Liver (tissue), 9 donors: ENCODE measurements around the gene MOCS2. TPM values are rescaled to one million over a fixed set of nuclear protein-coding genes. Genes with fewer than 3 reads are reported as not detected.

Experiments used
- DNase-seq: peaks from one replicate; pipeline ENCODE4 v3.0.0-alpha.2; 2017; ENCODE audit warnings: low spot score
- H3K27ac ChIP-seq, 2 donors: one replicate each; pipeline ENCODE4 v1.7.0; 2013; ENCODE audit warnings: inconsistent platforms in 2 of 2, low read length in 2 of 2, control low read depth in 1 of 2, low read depth in 1 of 2, mild to moderate bottlenecking in 1 of 2
- H3K27me3 ChIP-seq, 4 donors: one replicate each; pipeline versions ENCODE4 v1.6.1 to v1.7.0; 2013; ENCODE audit warnings: low read length in 3 of 4, inconsistent platforms in 1 of 4, mild to moderate bottlenecking in 1 of 4, moderate library complexity in 1 of 4; ENCODE audit not compliant: control insufficient read depth in 4 of 4, insufficient read depth in 4 of 4
- H3K36me3 ChIP-seq, 4 donors: one replicate each; pipeline versions ENCODE4 v1.6.1 to v1.7.0; 2013; ENCODE audit warnings: low read length in 3 of 4, mild to moderate bottlenecking in 3 of 4, low read depth in 1 of 4, moderate library complexity in 1 of 4; ENCODE audit not compliant: control insufficient read depth in 4 of 4, insufficient read depth in 3 of 4
- H3K4me1 ChIP-seq, 4 donors: one replicate each; pipeline versions ENCODE4 v1.6.1 to v1.7.0; 2013; ENCODE audit warnings: low read length in 3 of 4, mild to moderate bottlenecking in 3 of 4, moderate library complexity in 1 of 4; ENCODE audit not compliant: control insufficient read depth in 4 of 4, insufficient read depth in 4 of 4
- H3K4me3 ChIP-seq, 3 donors: one replicate each; pipeline versions ENCODE4 v1.6.1 to v1.7.0; 2013; ENCODE audit warnings: low read length in 3 of 3, control low read depth in 1 of 3, low read depth in 1 of 3, mild to moderate bottlenecking in 1 of 3
- H3K9ac ChIP-seq, 2 donors: one replicate each; pipeline ENCODE4 v1.7.0; 2013; ENCODE audit warnings: low read length in 2 of 2, mild to moderate bottlenecking in 2 of 2, moderate library complexity in 2 of 2, control low read depth in 1 of 2, low read depth in 1 of 2
- H3K9me3 ChIP-seq, 4 donors: one replicate each; pipeline versions ENCODE4 v1.6.1 to v1.7.0; 2013; ENCODE audit warnings: low read length in 3 of 4; ENCODE audit not compliant: control insufficient read depth in 4 of 4
- EGR1 ChIP-seq, 2 donors: IDR thresholded peaks; 2 replicates each; pipeline ENCODE4 v1.6.1; 2016 to 2018; ENCODE audit warnings: antibody characterized with exemption in 2 of 2, low read depth in 2 of 2
- FOXA1 ChIP-seq: IDR thresholded peaks from 2 replicates; pipeline ENCODE4 v1.6.1; 2016; ENCODE audit warnings: antibody characterized with exemption
- FOXA2 ChIP-seq: IDR thresholded peaks from 2 replicates; pipeline ENCODE4 v1.6.1; 2016; ENCODE audit warnings: antibody characterized with exemption
- GABPA ChIP-seq, 2 donors: IDR thresholded peaks in 1 of 2; conservative IDR thresholded peaks in 1 of 2; 2 replicates each; pipeline ENCODE4 v1.6.1; 2016; ENCODE audit warnings: antibody characterized with exemption in 2 of 2, mild to moderate bottlenecking in 1 of 2, moderate library complexity in 1 of 2
- HNF4A ChIP-seq, 2 donors: conservative IDR thresholded peaks; 2 replicates each; pipeline ENCODE4 v1.6.1; 2016; ENCODE audit warnings: antibody characterized with exemption in 2 of 2, mild to moderate bottlenecking in 2 of 2
- HNF4G ChIP-seq: IDR thresholded peaks from 2 replicates; pipeline ENCODE4 v1.6.1; 2016; ENCODE audit warnings: antibody characterized with exemption
- JUND ChIP-seq, 2 donors: IDR thresholded peaks; 2 replicates each; pipeline ENCODE4 v1.6.1; 2016; ENCODE audit warnings: antibody characterized with exemption in 2 of 2
- NR2F2 ChIP-seq: IDR thresholded peaks from 2 replicates; pipeline ENCODE4 v1.6.1; 2016; ENCODE audit warnings: antibody characterized with exemption
- RAD21 ChIP-seq, 2 donors: IDR thresholded peaks; 2 replicates each; pipeline ENCODE4 v1.6.1; 2016; ENCODE audit warnings: antibody characterized with exemption in 2 of 2, mild to moderate bottlenecking in 2 of 2
- RXRA ChIP-seq, 2 donors: IDR thresholded peaks; 2 replicates each; pipeline ENCODE4 v1.6.1; 2017 to 2018; ENCODE audit warnings: antibody characterized with exemption in 2 of 2, mild to moderate bottlenecking in 1 of 2
- SP1 ChIP-seq: IDR thresholded peaks from 2 replicates; pipeline ENCODE4 v1.6.1; 2018; ENCODE audit warnings: antibody characterized with exemption, mild to moderate bottlenecking
- TAF1 ChIP-seq: conservative IDR thresholded peaks from 2 replicates; pipeline ENCODE4 v1.6.1; 2016; ENCODE audit warnings: antibody characterized with exemption, mild to moderate bottlenecking
- YY1 ChIP-seq: IDR thresholded peaks from 2 replicates; pipeline ENCODE4 v1.6.1; 2016; ENCODE audit warnings: antibody characterized with exemption, mild to moderate bottlenecking
- WGBS: extraction: QIAGEN DNeasy Blood & Tissue Kit; methylation state at CpG from one replicate; pipeline ENCODE4 v1.1.7; 2013; 5-methylcytosine and 5-hydroxymethylcytosine counted together
- polyA plus RNA-seq, 2 donors: library from polyadenylated mRNA; stranded (reverse) in 1 of 2; unstranded in 1 of 2; fragments of 200-250 nt in 1 of 2; fragments of >200 nt in 1 of 2; fragmentation: Nextera tagmentation in 1 of 2; extraction: Ambion mirVana in 1 of 2; gene quantifications; one replicate each; pipeline versions ENCODE4 v1.2.1 to v1.2.3, GENCODE V29; 2013 to 2015
- total RNA-seq, 2 donors: library from RNA; depleted of rRNA; stranded (reverse); fragments of >200 nt; gene quantifications; one replicate each; pipeline ENCODE4 v1.2.3, GENCODE V29; 2014
- TF ChIP-seq, protein P1 (sequence below): fragments of 150-350 bp; IDR thresholded peaks from 2 replicates; pipeline ENCODE4 v1.5.1; 2017; ENCODE audit warnings: improper control_type of control experiment, low read depth, low read length; ENCODE audit not compliant: missing input control
- TF ChIP-seq, protein P2 (sequence below): IDR thresholded peaks from 2 replicates; pipeline ENCODE4 v1.6.1; 2016; ENCODE audit warnings: antibody characterized with exemption
- TF ChIP-seq, protein P3 (sequence below): IDR thresholded peaks from 2 replicates; pipeline ENCODE4 v1.6.1; 2016; ENCODE audit warnings: antibody characterized with exemption, mild to moderate bottlenecking
- TF ChIP-seq, protein P4 (sequence below): IDR thresholded peaks from 2 replicates; pipeline ENCODE4 v1.6.1; 2016; ENCODE audit warnings: antibody characterized with exemption
- TF ChIP-seq, protein P5 (sequence below): IDR thresholded peaks from 2 replicates; pipeline ENCODE4 v1.6.1; 2016; ENCODE audit warnings: antibody characterized with exemption
- donor health status: healthy.
- donor health status: healthy.
- donor health status: healthy.
- donor health status: healthy.
- donor health status: healthy.

Gene MOCS2
- total and polyA plus RNA-seq, 4 donors = 13.2 to 58.5 (median 39.1) TPM

DNA sequence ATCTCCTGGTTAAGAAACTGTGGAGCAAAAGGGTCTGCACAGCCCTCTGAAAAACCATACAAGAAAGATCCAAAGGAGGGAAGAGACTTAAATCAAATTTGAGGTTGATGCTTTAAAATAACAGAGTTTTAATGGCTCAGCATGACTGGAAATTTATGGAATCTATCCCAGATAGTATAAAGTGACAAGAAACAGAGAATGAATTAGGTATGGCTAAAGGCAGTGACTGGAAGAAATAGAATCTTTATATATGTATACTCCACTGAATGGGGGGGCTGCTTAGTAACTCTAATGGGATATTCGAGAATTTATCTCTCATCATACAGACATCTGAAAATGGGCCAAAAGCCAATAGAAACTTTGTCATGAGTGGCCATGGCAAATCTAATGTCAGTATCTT lies 17.6 kb upstream of the MOCS2 start:
- peaks cover 0 to 6% (median 0%) of the 10 kb centered on the region in 4 donors for H3K4me1 ChIP-seq
- no peak overlapping the region for H3K27ac ChIP-seq
- TF ChIP-seq FOXA1 = no peak
- TF ChIP-seq, protein P1, sequence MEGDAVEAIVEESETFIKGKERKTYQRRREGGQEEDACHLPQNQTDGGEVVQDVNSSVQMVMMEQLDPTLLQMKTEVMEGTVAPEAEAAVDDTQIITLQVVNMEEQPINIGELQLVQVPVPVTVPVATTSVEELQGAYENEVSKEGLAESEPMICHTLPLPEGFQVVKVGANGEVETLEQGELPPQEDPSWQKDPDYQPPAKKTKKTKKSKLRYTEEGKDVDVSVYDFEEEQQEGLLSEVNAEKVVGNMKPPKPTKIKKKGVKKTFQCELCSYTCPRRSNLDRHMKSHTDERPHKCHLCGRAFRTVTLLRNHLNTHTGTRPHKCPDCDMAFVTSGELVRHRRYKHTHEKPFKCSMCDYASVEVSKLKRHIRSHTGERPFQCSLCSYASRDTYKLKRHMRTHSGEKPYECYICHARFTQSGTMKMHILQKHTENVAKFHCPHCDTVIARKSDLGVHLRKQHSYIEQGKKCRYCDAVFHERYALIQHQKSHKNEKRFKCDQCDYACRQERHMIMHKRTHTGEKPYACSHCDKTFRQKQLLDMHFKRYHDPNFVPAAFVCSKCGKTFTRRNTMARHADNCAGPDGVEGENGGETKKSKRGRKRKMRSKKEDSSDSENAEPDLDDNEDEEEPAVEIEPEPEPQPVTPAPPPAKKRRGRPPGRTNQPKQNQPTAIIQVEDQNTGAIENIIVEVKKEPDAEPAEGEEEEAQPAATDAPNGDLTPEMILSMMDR = no peak
- no peak for TF ChIP-seq EGR1 (IDR thresholded peaks at IDR 0.05; ENCODE audit: low read depth in 2 of 2)
- TF ChIP-seq, protein P2, sequence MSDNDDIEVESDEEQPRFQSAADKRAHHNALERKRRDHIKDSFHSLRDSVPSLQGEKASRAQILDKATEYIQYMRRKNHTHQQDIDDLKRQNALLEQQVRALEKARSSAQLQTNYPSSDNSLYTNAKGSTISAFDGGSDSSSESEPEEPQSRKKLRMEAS = no peak
- TF ChIP-seq SP1 = no peak
- TF ChIP-seq, protein P3, sequence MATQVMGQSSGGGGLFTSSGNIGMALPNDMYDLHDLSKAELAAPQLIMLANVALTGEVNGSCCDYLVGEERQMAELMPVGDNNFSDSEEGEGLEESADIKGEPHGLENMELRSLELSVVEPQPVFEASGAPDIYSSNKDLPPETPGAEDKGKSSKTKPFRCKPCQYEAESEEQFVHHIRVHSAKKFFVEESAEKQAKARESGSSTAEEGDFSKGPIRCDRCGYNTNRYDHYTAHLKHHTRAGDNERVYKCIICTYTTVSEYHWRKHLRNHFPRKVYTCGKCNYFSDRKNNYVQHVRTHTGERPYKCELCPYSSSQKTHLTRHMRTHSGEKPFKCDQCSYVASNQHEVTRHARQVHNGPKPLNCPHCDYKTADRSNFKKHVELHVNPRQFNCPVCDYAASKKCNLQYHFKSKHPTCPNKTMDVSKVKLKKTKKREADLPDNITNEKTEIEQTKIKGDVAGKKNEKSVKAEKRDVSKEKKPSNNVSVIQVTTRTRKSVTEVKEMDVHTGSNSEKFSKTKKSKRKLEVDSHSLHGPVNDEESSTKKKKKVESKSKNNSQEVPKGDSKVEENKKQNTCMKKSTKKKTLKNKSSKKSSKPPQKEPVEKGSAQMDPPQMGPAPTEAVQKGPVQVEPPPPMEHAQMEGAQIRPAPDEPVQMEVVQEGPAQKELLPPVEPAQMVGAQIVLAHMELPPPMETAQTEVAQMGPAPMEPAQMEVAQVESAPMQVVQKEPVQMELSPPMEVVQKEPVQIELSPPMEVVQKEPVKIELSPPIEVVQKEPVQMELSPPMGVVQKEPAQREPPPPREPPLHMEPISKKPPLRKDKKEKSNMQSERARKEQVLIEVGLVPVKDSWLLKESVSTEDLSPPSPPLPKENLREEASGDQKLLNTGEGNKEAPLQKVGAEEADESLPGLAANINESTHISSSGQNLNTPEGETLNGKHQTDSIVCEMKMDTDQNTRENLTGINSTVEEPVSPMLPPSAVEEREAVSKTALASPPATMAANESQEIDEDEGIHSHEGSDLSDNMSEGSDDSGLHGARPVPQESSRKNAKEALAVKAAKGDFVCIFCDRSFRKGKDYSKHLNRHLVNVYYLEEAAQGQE = no peak
- no peak for TF ChIP-seq RXRA (IDR thresholded peaks at IDR 0.05)
- TF ChIP-seq JUND (IDR thresholded peaks at IDR 0.05) = no peak
- TF ChIP-seq, protein P4, sequence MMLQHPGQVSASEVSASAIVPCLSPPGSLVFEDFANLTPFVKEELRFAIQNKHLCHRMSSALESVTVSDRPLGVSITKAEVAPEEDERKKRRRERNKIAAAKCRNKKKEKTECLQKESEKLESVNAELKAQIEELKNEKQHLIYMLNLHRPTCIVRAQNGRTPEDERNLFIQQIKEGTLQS = no peak
- no peak for TF ChIP-seq FOXA2
- no peak for TF ChIP-seq HNF4G
- TF ChIP-seq, protein P5, sequence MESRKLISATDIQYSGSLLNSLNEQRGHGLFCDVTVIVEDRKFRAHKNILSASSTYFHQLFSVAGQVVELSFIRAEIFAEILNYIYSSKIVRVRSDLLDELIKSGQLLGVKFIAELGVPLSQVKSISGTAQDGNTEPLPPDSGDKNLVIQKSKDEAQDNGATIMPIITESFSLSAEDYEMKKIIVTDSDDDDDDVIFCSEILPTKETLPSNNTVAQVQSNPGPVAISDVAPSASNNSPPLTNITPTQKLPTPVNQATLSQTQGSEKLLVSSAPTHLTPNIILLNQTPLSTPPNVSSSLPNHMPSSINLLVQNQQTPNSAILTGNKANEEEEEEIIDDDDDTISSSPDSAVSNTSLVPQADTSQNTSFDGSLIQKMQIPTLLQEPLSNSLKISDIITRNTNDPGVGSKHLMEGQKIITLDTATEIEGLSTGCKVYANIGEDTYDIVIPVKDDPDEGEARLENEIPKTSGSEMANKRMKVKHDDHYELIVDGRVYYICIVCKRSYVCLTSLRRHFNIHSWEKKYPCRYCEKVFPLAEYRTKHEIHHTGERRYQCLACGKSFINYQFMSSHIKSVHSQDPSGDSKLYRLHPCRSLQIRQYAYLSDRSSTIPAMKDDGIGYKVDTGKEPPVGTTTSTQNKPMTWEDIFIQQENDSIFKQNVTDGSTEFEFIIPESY = no peak
- TF ChIP-seq GABPA (IDR thresholded peaks at IDR 0.05 in 1 of 2, conservative IDR thresholded peaks at IDR 0.05 in 1 of 2) = no peak
- no peak for TF ChIP-seq HNF4A (conservative IDR thresholded peaks at IDR 0.05)
- no peak for TF ChIP-seq NR2F2
- TF ChIP-seq YY1 = no peak
- TF ChIP-seq RAD21 (IDR thresholded peaks at IDR 0.05) = no peak
- TF ChIP-seq TAF1 = no peak
- WGBS = 80% methylated on average over 1 of the region's 1 CpG
- no peak overlapping the region for H3K9ac ChIP-seq
- DNase-seq = no peak
- no peaks in the 10 kb centered on the region for H3K27me3 ChIP-seq
- no peaks in the 10 kb centered on the region for H3K36me3 ChIP-seq
- H3K4me3 ChIP-seq = no peak overlapping the region
- no peaks in the 10 kb centered on the region for H3K9me3 ChIP-seq
